Astrocyte (in vitro differentiated cells and primary cell): ENCODE data around the gene TNFRSF1B. TPM values are rescaled to one million over a fixed set of nuclear protein-coding genes. Genes with fewer than 3 reads are reported as not detected.

Experiments
- DNase-seq: peaks from one replicate; pipeline ENCODE4 v3.0.0-alpha.2; 2010; ENCODE audit warnings: low read depth
- FAIRE-seq: peaks from 2 replicates; lab custom pipeline; 2011; peaks lifted over from hg19 to GRCh38; lab: Jason Lieb, UNC
- H2AFZ ChIP-seq: 2 replicates; pipeline ENCODE4 v1.6.0; 2012; ENCODE audit warnings: low read depth, low read length, inconsistent platforms
- H3K27ac ChIP-seq: 2 replicates; pipeline ENCODE4 v1.5.1; 2011; ENCODE audit warnings: low read depth, low read length, inconsistent platforms
- H3K27me3 ChIP-seq: 2 replicates; pipeline ENCODE4 v1.6.0; 2011; ENCODE audit warnings: low read length, inconsistent platforms; ENCODE audit not compliant: insufficient read depth
- H3K36me3 ChIP-seq: 2 replicates; pipeline ENCODE4 v1.5.1; 2011; ENCODE audit warnings: low read length, inconsistent platforms; ENCODE audit not compliant: insufficient read depth
- H3K4me1 ChIP-seq: 2 replicates; pipeline ENCODE4 v1.5.1; 2011; ENCODE audit warnings: low read length, inconsistent platforms; ENCODE audit not compliant: insufficient read depth
- H3K4me2 ChIP-seq: 2 replicates; pipeline ENCODE4 v1.6.0; 2012; ENCODE audit warnings: low read length, inconsistent platforms
- H3K4me3 ChIP-seq: 2 replicates; pipeline ENCODE4 v1.5.1; 2011; ENCODE audit warnings: low read depth, mild to moderate bottlenecking, low read length, inconsistent platforms; ENCODE audit not compliant: insufficient read depth
- H3K79me2 ChIP-seq: 2 replicates; pipeline ENCODE4 v1.6.0; 2012; ENCODE audit warnings: mild to moderate bottlenecking, low read length, inconsistent platforms; ENCODE audit not compliant: insufficient read depth
- H3K9ac ChIP-seq: 2 replicates; pipeline ENCODE4 v1.6.0; 2012; ENCODE audit warnings: mild to moderate bottlenecking, low read length, inconsistent platforms
- H3K9me3 ChIP-seq: 2 replicates; pipeline ENCODE4 v1.5.1; 2012; ENCODE audit warnings: low read depth, mild to moderate bottlenecking, low read length, inconsistent platforms; ENCODE audit not compliant: insufficient read depth
- H4K20me1 ChIP-seq: 2 replicates; pipeline ENCODE4 v1.6.0; 2012; ENCODE audit warnings: low read length, inconsistent platforms; ENCODE audit not compliant: insufficient read depth
- H3K27ac Mint-ChIP-seq: one replicate; pipeline ENCODE4 v1.8.0; 2021; ENCODE audit warnings: mild to moderate bottlenecking, mixed read lengths; ENCODE audit not compliant: unreplicated experiment
- H3K27me3 Mint-ChIP-seq: one replicate; pipeline ENCODE4 v1.8.0; 2021; ENCODE audit warnings: low read depth, mixed read lengths; ENCODE audit not compliant: unreplicated experiment
- H3K36me3 Mint-ChIP-seq: one replicate; pipeline ENCODE4 v1.8.0; 2021; ENCODE audit warnings: low read depth, mixed read lengths; ENCODE audit not compliant: unreplicated experiment
- H3K4me1 Mint-ChIP-seq: one replicate; pipeline ENCODE4 v1.8.0; 2021; ENCODE audit warnings: low read depth, mixed read lengths; ENCODE audit not compliant: unreplicated experiment
- H3K4me3 Mint-ChIP-seq: one replicate; pipeline ENCODE4 v1.8.0; 2021; ENCODE audit warnings: mild to moderate bottlenecking, moderate library complexity, mixed read lengths; ENCODE audit not compliant: unreplicated experiment
- H3K9me3 Mint-ChIP-seq: one replicate; pipeline ENCODE4 v1.8.0; 2021; ENCODE audit warnings: mild to moderate bottlenecking, mixed read lengths; ENCODE audit not compliant: unreplicated experiment
- CTCF ChIP-seq: IDR thresholded peaks from 2 replicates; pipeline ENCODE4 v1.5.1; 2011; ENCODE audit warnings: low read depth, mild to moderate bottlenecking, inconsistent platforms, low read length, moderate library complexity; ENCODE audit not compliant: insufficient read depth
- EZH2 ChIP-seq: IDR thresholded peaks from 2 replicates; pipeline ENCODE4 v1.6.1; 2012; ENCODE audit warnings: mild to moderate bottlenecking, low read length, inconsistent platforms; ENCODE audit not compliant: insufficient read depth
- total RNA-seq: library from RNA; stranded (reverse); gene quantifications from 2 replicates; pipeline ENCODE4 v1.2.1, GENCODE V29; 2021

TNFRSF1B gene
- total RNA-seq, 1 donor from 2014 or later = 0.09 TPM

DNA sequence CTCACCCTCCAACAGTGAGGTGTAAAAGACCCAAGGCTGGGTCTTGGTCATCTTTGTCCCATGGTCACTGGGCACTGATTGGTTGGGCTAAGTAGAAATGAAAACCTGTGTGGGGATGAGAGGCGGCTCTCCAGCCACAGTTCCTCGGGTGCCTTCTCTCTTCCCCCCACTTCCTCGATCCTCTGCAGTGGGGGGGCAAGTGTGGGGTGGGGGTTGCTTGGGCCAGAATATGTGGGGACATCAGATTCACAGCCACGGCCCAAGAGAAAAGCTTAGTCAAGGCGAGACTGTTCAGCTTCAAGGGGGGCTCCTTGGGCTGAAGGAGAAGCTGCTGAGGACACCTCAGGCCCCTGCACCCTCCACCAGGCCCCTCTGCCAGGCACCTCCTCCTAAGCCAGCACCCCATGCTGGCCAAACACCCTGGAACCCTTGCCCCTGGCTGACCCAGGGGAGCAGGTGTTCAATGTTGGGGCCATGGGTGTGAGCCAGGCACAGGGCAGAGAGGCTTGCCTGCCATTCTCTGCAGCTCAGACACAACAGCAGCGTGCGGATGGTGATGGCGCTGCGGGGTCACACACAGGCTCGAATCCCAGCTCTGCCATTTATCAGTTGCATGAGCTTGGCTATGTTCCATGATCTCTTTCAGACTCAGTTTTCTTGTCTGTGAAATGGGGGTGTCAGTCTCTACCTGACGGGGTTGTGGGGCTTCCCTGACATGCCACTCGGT, 21.0 kb upstream of the TNFRSF1B start:
- no peak for DNase-seq
- Mint-ChIP-seq H3K36me3 (no peaks in the 10 kb centered on the region), H3K9me3 (peaks cover 2% of the 10 kb centered on the region), H3K4me1 (peaks cover 7% of the 10 kb centered on the region), H3K27me3 (peaks cover 37% of the 10 kb centered on the region), H3K27ac (no peak overlapping the region), H3K4me3 (no peak overlapping the region)
- peaks cover 10% of the 10 kb centered on the region for H3K4me1 ChIP-seq
- no peaks in the 10 kb centered on the region for H3K9me3 ChIP-seq
- no peak overlapping the region for H3K4me3 ChIP-seq
- H3K9ac ChIP-seq = no peak overlapping the region
- H3K36me3 ChIP-seq = no peaks in the 10 kb centered on the region
- H4K20me1 ChIP-seq = no peaks in the 10 kb centered on the region
- no peak for FAIRE-seq
- no peak overlapping the region for H3K27ac ChIP-seq
- H3K4me2 ChIP-seq = no peak overlapping the region
- H3K79me2 ChIP-seq = no peaks in the 10 kb centered on the region
- no peak overlapping the region for H2AFZ ChIP-seq
- H3K27me3 ChIP-seq = no peaks in the 10 kb centered on the region
- TF ChIP-seq CTCF = no peak
- TF ChIP-seq EZH2 = no peak

- H3K79me2 ChIP-seq = no peaks in the 10 kb centered on the region
- no peak for TF ChIP-seq CTCF
- H3K27me3 ChIP-seq = no peaks in the 10 kb centered on the region
- H3K27me3 Mint-ChIP-seq = peaks cover 36% of the 10 kb centered on the region
- no peaks in the 10 kb centered on the region for H3K9me3 ChIP-seq
- H3K9me3 Mint-ChIP-seq = peaks cover 6% of the 10 kb centered on the region
- H4K20me1 ChIP-seq = no peaks in the 10 kb centered on the region
- no peak overlapping the region for H3K4me3 Mint-ChIP-seq
- FAIRE-seq (no peak), DNase-seq (no peak)
- no peak overlapping the region for H3K27ac Mint-ChIP-seq
- H2AFZ ChIP-seq = no peak overlapping the region
- peaks cover 7% of the 10 kb centered on the region for H3K4me1 Mint-ChIP-seq
- no peaks in the 10 kb centered on the region for H3K36me3 ChIP-seq
- H3K36me3 Mint-ChIP-seq = peaks cover 4% of the 10 kb centered on the region
- peaks cover 10% of the 10 kb centered on the region for H3K4me1 ChIP-seq
- H3K4me3 ChIP-seq = no peak overlapping the region
- H3K9ac ChIP-seq = no peak overlapping the region
- H3K4me2 ChIP-seq = no peak overlapping the region
- no peak overlapping the region for H3K27ac ChIP-seq
These were observed 20.3 kb upstream of the TNFRSF1B start for GRCh38 chr1:12146343-12147112.

DNA sequence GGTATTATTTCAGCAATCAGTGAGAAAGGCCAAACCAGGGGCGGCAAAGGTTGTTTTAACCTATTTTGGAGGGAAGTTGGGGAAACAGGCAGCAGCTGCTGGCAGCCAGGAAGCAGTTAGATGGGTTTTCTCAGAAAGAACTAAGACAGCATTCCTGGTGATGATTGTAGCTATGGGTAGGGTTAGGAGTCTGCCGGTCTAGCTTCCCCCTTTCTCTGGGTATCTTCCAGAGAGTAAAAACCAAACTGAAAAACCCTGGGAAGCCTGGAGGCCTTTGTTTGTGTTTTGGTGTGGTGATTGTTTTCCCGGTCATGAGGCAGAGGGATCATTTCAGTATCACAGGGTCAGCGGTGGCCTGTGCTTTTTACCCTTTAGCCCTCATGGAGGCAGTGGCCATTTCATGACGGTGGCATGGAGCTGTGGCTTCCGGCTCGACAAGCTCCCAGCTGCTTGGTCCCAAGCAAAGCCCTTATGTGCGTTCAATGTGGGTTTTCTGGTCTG, 19.5 kb upstream of the TNFRSF1B start:
- H3K27ac ChIP-seq = no peak overlapping the region
- no peaks in the 10 kb centered on the region for H3K27me3 ChIP-seq

More for the DNA sequence above, 19.5 kb upstream of the TNFRSF1B start:
- no peak overlapping the region for H3K9ac ChIP-seq
- Mint-ChIP-seq H3K4me1 (peaks cover 7% of the 10 kb centered on the region), H3K36me3 (peaks cover 4% of the 10 kb centered on the region), H3K27ac (no peak overlapping the region), H3K9me3 (peaks cover 6% of the 10 kb centered on the region), H3K27me3 (peaks cover 39% of the 10 kb centered on the region), H3K4me3 (no peak overlapping the region)
- DNase-seq (no peak), FAIRE-seq (no peak)
- H3K9me3 ChIP-seq = no peaks in the 10 kb centered on the region
- no peak overlapping the region for H3K4me2 ChIP-seq
- H2AFZ ChIP-seq = no peak overlapping the region
- TF ChIP-seq CTCF = no peak
- H3K4me3 ChIP-seq = no peak overlapping the region
- no peaks in the 10 kb centered on the region for H3K79me2 ChIP-seq
- H3K4me1 ChIP-seq = peaks cover 10% of the 10 kb centered on the region
- H4K20me1 ChIP-seq = no peaks in the 10 kb centered on the region
- H3K36me3 ChIP-seq = no peaks in the 10 kb centered on the region
